Forelimb muscle (tissue), 1 donor: ENCODE measurements around the gene FAM229A. TPM values are rescaled to one million over a fixed set of nuclear protein-coding genes. Genes with fewer than 3 reads are reported as not detected.
"Not testable (repeated sequence)": the region's sequence is repeated elsewhere in the genome, so short reads cannot be mapped to it uniquely, and the experiment has no call there.

ENCODE experiments used
- DNase-seq: peaks from one replicate; pipeline ENCODE4 v3.0.0-alpha.2; 2013; ENCODE audit warnings: low read depth
- polyA plus RNA-seq: library from polyadenylated mRNA; unstranded; fragments of 120-200 nt; gene quantifications from one replicate; pipeline ENCODE4 v1.2.1, GENCODE V29; 2013; ENCODE audit not compliant: insufficient read length

FAM229A gene
- polyA plus RNA-seq, 1 donor = 7.0 TPM

DNA sequence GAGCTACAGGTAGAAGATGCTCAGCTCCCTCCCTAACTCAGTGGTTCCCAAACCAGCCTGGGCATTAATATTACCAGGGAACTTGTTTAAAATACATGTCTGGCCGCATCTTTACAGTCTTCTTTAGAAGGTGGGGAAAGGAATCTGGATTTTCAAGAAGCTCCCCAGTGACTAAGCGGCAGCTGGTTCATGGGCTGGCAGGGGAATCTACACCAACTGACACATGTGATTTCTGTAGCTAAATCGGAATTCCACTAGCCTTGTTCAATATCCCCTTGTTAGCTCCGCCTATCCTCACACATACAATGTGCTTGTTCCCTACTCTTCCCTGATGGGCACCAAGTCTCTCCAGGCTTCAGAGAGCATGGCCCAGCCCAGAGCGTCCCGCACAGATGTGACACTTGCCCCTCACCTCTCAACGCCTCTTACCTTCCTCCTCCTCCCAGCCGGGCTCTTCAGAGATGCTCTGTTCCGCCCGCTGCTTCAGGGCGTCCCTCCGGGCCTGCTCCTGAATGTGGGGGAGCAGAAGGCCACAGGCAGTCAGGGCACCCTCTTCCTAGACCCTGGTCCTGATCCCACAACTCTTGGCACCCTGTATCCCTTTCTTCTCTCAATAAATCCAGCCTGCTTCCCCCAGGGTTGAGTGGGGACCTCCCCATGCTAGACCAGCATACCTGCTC lies 15.4 kb upstream of the FAM229A start:
- DNase-seq = no peak

DNA sequence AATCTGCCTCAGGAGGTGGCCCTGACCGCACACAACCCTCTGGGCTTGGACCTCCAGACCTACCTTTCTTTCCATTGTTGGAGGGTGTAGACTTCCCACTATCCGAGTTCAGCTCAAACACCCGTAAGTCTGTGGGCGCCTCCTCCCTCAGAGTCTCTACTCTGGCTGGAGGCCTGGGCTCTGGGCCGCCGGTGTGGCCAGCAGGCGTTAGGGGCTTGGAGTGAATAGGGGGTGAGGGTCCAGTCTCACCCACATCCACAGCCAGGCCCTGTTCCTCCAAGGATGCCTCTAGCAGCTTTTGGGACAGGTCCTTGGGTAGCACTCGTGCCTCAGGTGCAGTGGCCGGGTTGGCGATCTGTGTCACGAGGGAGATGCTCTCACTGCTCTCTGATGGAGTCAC lies 13.9 kb upstream of the FAM229A start:
- no peak for DNase-seq

DNA sequence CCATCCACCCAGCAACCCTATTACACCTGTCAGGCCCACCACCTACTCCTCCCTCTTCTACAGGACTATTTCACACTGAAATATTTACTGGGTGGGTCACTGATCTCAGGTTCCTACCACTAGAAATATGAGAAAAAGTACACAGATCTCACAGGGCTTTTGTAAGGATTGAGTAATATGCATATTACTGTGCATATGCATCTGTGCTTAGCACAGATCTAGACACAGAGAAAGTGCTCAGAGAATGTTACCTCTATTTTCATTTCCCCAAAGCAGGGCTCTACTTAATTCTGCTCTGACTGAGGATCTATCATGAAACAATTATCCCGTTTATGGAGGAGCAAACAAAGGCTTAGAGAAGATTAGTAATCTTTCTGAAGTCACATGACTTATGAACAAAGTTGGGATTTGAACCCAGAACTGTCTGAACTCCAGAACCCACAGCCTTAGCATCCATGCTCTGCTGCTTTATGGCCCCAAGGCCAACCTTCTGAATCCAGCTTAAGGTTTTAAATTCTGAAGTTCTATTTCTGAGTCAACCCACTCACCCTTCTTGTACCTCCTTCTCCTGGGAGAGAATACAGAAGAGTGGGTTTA lies 11.8 kb upstream of the FAM229A start:
- no peak for DNase-seq

DNA sequence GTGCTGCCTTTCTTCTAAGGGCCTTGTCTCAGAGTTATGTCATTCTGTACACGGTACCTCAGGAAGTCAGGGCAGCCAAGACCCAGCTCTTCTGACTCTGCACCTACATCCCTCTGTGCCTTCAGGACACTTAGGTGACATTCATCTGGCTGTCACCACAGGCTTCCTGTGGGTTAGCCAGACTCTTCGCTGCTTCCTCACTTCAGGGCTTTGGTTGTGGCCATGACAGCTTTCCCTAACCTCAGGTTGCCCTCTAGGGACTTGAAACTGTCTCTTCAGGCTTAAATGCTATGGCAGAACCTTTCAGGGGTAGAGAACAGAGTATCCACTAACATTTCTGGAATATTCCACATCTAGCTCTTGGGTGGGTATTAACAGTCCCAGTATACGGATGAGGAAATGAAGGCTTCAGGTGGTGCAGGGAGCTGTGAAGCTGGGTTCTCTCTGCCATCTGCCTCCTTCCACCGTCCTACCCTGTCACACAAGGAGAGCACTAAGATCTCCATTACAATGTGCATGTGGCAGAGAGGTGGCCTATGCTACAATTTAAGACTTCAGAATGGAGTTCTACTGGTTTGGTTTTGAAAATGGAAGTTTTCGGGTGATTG lies 10.0 kb upstream of the FAM229A start:
- DNase-seq = no peak

DNA sequence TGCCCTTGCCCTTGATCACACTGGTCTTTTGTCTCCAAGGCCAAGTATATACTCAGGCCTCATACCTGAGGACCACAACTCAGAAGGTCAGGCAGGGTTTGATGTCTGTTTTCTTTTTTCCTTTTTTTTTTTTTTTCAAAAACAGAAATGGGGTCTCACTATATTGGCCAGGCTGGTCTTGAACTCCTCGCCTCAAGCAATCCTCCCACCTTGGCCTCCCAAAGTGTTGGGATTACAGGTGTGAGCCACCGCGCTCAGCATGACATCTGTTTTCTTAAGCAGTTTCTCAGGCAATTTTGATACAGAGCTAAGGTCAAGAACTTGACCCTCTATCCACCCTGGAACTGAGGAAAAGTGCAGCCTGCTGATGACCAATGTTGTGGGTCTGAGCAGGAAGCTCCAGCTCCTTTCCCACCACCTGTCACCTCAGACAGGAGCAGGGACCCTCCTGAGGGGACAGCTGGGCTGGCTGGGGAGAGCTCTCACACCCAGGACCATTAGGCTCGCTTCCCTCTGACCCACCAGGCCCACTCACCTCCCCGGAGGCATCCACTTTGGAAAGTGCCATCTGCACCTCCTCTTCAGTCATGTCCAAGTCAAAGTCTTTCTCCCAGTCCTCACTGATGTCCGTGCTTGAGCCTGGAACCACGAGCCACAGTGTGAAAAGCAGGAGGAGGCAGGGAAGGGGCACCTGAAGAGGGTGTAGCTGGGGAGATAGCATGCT lies 5.8 kb upstream of the FAM229A start:
- no peak for DNase-seq

DNA sequence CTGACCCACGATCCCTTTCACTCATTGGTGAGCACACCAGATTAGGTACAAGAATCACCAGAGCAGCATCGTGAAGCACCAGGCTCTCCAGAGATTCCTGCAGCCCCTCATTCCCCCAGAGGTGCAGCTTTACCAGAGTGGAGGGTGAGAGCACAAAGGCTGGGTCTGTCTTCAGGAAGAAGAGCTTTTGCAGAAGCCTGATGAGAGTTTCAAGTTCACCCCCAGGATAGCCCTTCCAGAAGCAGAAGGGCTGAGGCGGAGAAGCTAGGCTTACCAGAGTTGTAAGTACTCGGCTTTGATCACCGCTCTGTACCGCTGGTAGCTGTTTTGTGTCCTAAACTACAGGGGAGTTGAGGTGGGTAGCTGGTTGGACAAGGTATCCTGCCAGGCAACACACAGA lies 3.2 kb upstream of the FAM229A start:
- DNase-seq = no peak

DNA sequence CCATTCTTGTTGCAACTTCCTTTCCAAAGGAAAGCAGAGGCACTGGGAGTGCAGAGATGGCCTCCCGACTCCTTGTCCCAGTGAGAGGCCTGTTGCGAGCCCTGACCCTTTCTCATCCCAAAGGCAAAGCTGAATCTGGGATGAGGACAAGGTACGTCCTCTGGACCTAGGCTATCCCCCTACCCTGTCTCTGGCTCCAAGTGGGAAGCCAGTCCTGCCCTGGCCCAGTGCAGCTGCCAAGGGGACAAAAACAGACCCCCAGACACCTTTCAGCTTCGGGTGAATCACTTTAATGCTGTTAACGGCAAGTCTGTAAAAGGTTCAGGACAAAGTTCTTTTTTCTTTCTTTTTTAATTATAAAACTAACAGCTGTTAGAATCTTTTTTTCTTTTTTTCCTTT lies 2.6 kb upstream of the FAM229A start:
- no peak for DNase-seq

DNA sequence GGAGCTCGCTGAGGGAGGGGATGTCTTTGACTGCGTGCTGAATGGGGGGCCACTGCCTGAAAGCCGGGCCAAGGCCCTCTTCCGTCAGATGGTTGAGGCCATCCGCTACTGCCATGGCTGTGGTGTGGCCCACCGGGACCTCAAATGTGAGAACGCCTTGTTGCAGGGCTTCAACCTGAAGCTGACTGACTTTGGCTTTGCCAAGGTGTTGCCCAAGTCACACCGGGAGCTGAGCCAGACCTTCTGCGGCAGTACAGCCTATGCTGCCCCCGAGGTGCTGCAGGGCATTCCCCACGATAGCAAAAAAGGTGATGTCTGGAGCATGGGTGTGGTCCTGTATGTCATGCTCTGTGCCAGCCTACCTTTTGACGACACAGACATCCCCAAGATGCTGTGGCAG lies 1.4 kb upstream of the FAM229A start:
- no peak for DNase-seq

DNA sequence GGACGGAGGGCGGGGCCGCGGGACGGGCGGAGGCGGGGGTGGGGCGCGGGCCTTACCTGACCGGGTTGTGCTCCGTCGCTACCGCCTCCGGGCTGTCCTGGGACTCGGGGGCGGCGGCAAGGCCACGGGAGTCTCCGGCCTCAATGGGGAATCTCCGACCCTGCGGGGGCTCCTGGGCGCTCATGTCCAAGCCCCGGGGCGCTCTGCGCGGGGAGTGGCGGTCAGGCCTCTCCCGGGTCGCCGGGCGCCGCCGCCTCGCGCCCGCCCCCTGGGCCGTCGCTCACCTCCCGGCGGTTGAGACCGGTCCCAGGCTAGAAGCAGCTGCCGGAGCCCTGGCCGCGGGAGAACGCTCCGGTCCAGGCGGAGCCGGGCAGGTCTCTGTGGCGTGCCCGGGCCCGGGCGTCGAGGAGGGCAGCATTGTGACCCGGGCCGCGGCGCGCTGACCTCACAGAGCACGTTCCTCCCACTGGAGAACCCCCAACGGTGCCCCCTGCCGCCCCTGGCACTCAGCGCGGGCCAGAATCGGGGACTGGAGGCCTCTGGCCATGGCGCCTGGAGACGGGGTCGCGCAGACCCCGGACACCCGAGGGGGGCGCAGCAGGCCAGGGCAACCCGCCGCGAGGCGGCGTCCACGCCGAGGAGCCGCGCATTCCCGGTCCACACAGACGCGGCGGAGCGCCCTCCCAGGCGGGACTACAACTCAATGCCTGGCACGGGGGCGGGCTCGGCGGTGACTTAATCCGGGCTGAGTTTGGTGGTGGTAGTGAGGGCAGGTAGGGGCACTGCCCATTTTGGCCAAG lies 411 bp downstream of the FAM229A start:
- no peak for DNase-seq

DNA sequence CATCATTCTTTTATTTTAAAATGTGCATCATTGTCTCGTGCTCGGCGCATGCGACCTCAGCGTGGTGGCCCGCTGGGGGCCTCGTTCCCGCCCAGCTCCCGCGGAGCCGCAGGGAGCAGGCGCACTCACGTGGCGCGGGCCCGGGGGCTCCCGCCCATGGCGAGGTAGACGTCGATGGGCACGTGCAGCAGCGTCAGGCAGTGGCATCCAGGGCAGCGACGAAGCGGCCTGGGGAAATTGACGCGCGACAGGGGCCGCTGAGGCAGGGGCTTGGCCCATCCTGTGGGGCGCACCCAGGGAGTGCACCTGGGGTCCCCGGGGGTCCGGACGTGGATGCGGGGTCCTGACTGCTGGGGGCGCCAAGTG lies 994 bp downstream of the FAM229A start:
- DNase-seq = no peak

DNA sequence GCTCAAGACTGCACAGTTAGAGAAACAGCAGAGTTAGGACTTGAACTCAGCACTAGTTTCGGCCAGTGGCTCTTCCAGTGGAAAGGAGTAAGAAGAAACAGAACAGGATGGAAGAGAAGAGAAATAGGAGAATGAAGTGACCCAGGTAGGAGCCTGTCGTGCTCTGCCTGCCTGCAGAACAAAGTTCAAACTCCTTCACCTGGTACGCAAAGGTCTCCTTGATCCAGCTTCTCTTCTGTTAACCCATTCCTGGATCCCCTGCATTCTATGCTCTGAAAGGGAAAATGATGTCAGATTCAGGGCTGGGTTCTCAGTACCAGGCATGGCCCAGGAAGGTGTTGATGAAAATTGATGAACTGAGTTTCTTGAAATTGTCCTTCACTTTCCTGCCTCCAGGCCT lies 3.9 kb downstream of the FAM229A start:
- no peak for DNase-seq

DNA sequence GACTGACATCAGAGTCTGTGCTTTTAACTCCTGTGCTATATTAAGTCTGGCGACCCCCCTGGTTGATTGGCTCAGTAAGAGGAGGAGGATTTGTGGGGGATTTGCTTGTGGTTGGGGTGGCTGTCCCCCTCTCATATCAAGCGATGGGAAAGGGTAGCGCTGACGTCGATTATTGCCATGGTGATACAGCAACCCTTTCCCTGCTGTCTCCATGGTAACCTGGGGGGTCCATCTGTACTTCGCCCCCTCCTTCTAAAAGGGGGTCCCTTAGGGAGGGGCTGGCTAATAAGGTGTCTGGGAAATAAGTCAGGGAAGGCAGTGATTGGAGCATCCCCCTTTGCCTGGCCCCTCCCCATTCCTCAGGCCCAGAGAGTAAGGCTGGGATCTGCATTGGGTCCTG lies 4.7 kb downstream of the FAM229A start:
- no peak for DNase-seq

DNA sequence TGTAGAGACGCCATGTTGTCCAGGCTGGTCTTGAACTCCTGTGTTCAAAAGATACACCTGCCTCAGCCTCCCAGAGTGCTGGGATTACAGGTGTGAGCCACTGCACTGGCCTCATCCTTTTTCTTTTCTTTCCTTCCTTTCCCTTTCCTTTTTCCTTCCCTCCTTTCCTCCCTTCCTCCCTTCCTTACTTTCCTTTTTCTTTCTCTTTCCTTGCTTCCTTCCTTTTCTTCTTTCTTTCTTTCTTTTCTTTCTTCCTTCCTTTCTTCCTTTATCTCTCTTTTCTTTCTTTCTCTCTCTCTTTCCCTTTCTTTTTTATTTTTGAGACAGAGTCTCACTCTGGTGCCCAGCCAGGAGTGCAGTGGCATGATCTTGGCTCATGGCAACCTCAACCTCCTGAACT lies 5.8 kb downstream of the FAM229A start:
- DNase-seq = no peak

DNA sequence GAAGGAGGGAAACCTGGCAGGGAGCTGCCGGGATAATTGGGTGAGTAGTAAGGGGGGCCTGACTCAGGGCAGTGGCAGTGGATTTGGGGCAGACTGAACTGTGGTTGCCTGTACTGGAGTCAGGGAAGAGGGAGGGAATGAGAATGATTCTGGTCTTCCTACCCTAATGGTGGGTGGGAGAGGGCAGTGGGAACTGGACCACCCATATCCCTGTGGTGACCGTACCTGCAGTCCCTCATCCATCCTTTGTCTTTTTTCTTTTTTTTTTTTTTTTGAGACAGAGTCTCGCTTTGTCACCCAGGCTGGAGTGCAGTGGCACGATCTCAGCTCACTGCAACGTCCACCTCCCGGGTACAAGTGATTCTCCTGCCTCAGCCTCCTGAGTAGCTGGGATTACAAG lies 6.5 kb downstream of the FAM229A start:
- DNase-seq = not testable (repeated sequence)

DNA sequence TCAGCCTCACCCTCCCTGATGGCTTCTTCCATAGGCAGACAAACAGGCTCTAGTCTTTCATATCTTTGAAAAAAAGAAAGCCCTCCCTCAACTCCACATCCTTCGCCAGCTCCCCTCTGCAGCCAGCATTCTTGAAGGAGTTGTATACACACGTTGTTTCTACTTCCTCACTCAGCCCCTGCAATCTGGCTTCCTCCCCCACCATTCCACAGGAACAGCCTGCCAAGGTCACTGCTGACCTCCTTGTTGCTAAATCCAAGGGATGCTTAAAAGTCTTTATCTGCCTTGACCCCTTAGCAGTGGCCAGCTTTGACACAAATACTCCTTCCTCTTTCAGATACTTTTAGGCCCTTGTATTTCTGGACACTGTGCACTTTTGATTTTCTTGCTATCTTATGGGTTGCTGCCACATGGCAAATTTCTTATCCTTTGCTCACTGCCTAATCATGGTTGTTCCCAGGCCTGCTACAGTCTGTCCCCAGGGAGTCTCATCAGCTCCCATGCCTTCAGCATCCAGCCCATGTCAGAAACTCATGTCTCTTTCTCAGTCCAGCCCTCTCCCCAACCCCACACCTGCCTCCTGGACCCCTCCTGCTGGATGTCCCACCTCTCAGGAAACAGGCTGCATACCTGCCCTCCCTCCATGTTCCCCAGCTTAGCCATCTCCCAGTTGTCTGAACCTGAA lies 8.3 kb downstream of the FAM229A start:
- DNase-seq = no peak

DNA sequence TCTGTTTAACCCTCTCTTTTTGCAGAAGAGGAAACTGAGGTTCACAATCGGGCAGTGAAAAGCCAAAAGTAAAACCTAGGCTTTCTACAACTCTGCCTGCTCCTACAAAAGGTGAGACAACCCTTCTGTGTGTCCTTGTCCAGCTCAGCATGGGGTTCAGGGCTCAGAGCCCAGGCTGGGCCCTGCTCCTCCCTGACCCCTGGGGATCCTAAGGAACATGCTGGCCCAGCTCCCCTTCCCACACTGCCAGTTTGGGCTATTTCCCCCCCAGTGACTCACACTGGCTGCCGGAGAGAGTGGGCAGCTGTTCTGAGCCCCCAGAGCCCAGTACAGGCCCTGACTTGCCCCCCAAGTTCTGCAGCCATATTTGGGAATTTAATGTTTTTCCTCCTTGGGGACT lies 8.9 kb downstream of the FAM229A start:
- no peak for DNase-seq

DNA sequence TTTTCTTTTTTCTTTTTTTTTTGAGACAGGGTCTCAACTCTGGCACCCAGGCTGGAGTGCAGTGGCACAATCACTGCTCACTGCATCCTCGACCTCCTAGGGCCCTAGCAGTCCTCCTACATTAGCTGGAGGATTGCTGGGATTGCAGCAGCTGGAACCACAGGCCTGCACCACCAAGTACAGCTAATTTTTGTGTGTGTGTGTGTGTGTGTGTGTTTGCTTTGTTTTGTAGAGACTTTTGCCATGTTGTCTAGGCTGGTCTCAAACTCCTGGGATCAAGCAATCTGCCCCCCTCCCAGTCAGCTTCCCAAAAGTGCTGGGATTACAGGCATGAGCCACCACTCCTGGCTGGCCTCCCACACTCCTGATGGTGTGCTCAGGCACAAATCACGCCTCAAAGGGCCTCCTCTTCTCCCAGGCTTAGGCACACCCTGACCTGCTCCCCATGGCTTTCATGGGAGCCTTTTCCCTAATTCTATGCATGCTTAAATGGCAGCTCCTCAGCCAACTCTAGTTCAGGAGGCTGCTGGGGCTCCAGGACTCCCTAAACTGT lies 9.4 kb downstream of the FAM229A start:
- DNase-seq = no peak

DNA sequence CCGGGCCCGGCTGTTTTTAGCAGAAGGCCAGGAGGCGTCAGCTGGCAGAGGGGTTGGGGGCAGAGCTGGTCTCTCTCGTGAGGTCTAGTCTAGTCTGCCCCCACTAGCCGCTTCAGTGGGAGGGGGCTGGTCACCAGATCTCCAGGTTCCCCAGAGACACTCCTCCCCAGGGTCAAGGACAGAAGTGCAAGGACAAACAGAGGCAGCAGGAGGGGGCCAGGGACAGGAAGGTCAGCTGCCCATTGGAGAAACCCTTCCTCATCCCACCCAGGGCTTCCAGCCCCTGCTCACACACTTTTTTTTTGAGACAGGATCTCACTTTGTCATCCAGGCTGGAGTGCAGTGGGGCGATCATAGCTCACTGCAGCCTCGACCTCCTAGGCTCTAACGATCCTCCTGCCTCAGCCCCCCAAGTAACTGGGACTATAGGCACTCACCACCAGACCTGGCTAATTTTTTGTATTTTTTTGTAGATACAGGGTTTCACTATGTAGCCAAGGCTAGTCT lies 10.0 kb downstream of the FAM229A start:
- DNase-seq = no peak

DNA sequence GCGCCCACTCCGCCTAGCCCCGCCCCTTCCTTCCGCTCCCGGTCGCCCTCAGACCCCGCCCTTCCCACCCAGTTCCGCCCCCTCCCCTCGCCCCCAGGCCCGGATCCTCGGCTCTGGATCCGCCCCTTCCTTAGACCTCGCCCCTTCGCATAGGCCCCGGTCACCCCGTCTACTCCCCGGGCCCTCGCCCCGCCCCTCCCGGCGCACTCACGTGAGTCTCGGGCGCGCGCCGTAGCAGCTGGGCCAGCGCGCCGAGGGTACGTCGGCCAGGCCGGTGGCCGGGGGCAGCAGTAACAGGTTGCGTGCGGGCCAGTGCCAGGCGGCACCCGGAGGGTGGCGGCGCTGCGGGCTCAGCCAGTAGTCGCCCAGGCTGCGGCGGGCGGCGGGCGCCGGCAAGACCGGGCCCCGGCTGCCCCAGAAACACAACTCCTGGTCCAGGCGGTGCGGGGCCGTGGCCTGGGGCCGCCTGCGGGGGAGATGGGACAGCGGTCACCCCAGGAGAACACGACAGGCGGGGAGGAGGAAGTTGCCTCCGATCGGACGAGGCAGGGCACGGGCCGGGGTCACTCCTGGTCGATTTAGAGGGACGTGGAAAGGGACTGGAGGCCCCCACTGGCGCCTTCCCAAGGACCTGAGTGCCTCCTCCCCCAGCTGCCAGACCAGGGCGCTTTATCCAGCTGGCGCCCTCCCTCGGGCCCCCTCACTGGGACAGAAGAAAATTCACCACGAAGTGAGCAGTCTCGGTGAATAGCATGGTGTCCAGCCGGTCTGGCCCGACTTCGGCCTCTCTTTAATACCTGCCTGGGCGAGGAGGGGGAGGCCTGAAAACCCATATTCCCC lies 10.7 kb downstream of the FAM229A start:
- DNase-seq = peak; percentile 64

DNA sequence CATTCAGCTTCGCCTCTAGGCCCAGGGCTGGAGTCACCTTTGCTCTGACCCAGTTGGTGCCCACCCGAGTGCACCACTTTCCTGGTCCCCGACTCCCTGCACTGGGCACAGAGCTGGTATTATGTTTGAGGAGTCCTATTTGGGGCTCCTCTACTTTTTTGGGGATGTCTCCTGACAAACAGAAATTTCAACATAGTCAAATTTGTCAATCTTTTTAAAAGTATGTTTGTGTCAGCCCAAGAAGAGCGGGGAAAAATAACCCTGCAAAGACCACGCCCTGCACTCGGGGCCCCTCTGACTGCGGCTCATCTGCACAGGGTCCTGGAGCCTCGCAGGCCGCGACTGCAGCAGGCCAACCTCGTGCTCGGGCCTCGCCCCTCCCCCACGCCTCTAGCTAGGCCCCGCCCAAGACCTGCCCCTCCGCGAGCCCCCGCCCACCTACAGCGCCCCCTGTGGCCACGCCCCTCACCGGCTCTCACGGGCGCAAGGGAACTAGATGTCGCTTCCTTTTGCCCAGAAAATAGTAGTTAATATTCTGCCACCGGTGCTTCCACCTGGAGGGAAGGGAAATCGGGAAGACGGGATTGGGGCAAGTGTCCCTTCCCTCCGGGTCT lies 11.4 kb downstream of the FAM229A start:
- DNase-seq = no peak
